Keratinocyte (primary cell): Measurements from ENCODE around the gene PHOSPHO1. TPM values are rescaled to one million over a fixed set of nuclear protein-coding genes. Genes with fewer than 3 reads are reported as not detected.

ENCODE experiments used
- DNase-seq: peaks from one replicate; pipeline ENCODE4 v3.0.0-alpha.2; 2011; ENCODE audit warnings: low read depth, missing footprints, low spot score
- FAIRE-seq: peaks from 2 replicates; lab custom pipeline; 2011; peaks lifted over from hg19 to GRCh38; lab: Jason Lieb, UNC
- H2AFZ ChIP-seq: 2 replicates; pipeline ENCODE4 v1.6.0; 2012; ENCODE audit warnings: low read length, control low read depth, inconsistent platforms; ENCODE audit not compliant: control insufficient read depth
- H3K27ac ChIP-seq: 2 replicates; pipeline ENCODE4 v1.5.1; 2011; ENCODE audit warnings: low read length; ENCODE audit not compliant: control insufficient read depth, insufficient read depth
- H3K27me3 ChIP-seq: 3 replicates; pipeline ENCODE4 v1.6.0; 2011; ENCODE audit warnings: low read length; ENCODE audit not compliant: control insufficient read depth, insufficient read depth; ENCODE audit errors: extremely low read depth
- H3K36me3 ChIP-seq, 2 experiments: 2 replicates in 1 of 2; 3 replicates in 1 of 2; pipeline ENCODE4 v1.5.1; 2011; ENCODE audit warnings: low read length in 2 of 2, mild to moderate bottlenecking in 1 of 2; ENCODE audit not compliant: control insufficient read depth in 2 of 2, insufficient read depth in 2 of 2; ENCODE audit errors: extremely low read depth in 1 of 2
- H3K4me1 ChIP-seq: 3 replicates; pipeline ENCODE4 v1.5.1; 2011; ENCODE audit warnings: low read length; ENCODE audit not compliant: control insufficient read depth, insufficient read depth; ENCODE audit errors: extremely low read depth
- H3K4me2 ChIP-seq: 3 replicates; pipeline ENCODE4 v1.6.0; 2011; ENCODE audit warnings: low read depth, low read length; ENCODE audit not compliant: control insufficient read depth, insufficient read depth; ENCODE audit errors: extremely low read depth
- H3K4me3 ChIP-seq, 3 experiments: fragments of 200-600 bp in 1 of 3; sonication (generic) in 1 of 3; 2 replicates in 2 of 3; 3 replicates in 1 of 3; pipeline ENCODE4 v1.5.1; 2011 to 2016; ENCODE audit warnings: low read length in 3 of 3, mild to moderate bottlenecking in 3 of 3, control low read depth in 2 of 3, inconsistent platforms in 1 of 3, low read depth in 1 of 3, mixed read lengths in 1 of 3, mixed run types in 1 of 3, moderate library complexity in 1 of 3; ENCODE audit not compliant: control insufficient read depth in 2 of 3, insufficient read depth in 2 of 3; ENCODE audit errors: extremely low read depth in 1 of 3
- H3K79me2 ChIP-seq: 2 replicates; pipeline ENCODE4 v1.6.0; 2012; ENCODE audit warnings: low read length; ENCODE audit not compliant: control insufficient read depth, insufficient read depth
- H3K9ac ChIP-seq: 3 replicates; pipeline ENCODE4 v1.6.0; 2011; ENCODE audit warnings: low read length; ENCODE audit not compliant: control insufficient read depth, insufficient read depth; ENCODE audit errors: extremely low read depth
- H3K9me1 ChIP-seq: 3 replicates; pipeline ENCODE4 v1.6.0; 2011; ENCODE audit warnings: low read length; ENCODE audit not compliant: control insufficient read depth, insufficient read depth; ENCODE audit errors: extremely low read depth
- H3K9me3 ChIP-seq: 2 replicates; pipeline ENCODE4 v1.5.1; 2012; ENCODE audit warnings: low read depth, low read length; ENCODE audit not compliant: control insufficient read depth
- H4K20me1 ChIP-seq: 3 replicates; pipeline ENCODE4 v1.6.0; 2011; ENCODE audit warnings: low read length; ENCODE audit not compliant: control insufficient read depth, insufficient read depth; ENCODE audit errors: extremely low read depth
- CTCF ChIP-seq, 3 experiments: IDR thresholded peaks in 1 of 3; conservative IDR thresholded peaks in 1 of 3; optimal IDR thresholded peaks in 1 of 3; 2 replicates in 2 of 3; 3 replicates in 1 of 3; pipeline versions ENCODE3 to v1.5.1; 2011; ENCODE audit warnings: low read length in 3 of 3, mild to moderate bottlenecking in 3 of 3, moderate library complexity in 2 of 3, control low read depth in 1 of 3, inconsistent platforms in 1 of 3; ENCODE audit not compliant: insufficient read depth in 2 of 3; ENCODE audit errors: extremely low read depth in 1 of 3
- EZH2 ChIP-seq: IDR thresholded peaks from one replicate; pipeline ENCODE4 v1.6.1; 2012; ENCODE audit warnings: inconsistent platforms, mild to moderate bottlenecking, low read length, moderate library complexity
- dilution Hi-C: fragments of 300-500 bp; cut with MboI; formaldehyde crosslinking; loops from one replicate; pipeline ENCODE4 v1.7.0; 2020; ENCODE audit warnings: low sequenced_read_pairs; ENCODE audit not compliant: extremely low pct_ligation_motif_present
- polyA plus RNA-seq, 5 experiments: library from polyadenylated mRNA; depleted of rRNA in 3 of 5; stranded (reverse) in 3 of 5; stranded (forward) in 1 of 5; unstranded in 1 of 5; fragments of >200 nt; gene quantifications; 1 replicate in 1 of 5; 2 replicates in 3 of 5; 3 replicates in 1 of 5; pipeline versions ENCODE4 v1.2.1 to v1.2.3, GENCODE V29; 2011 to 2012; ENCODE audit warnings: missing spikeins in 2 of 5, low read depth in 1 of 5, low replicate concordance in 1 of 5

The PHOSPHO1 gene
- polyA plus RNA-seq, 1 donor (not counting 4 experiments of a cell fraction or from before 2014, with no cell fraction given): 0.04 TPM

GRCh38 chr17:49183801-49184200, 46.8 kb downstream of the PHOSPHO1 start:
- no peaks in the 10 kb centered on the region for H3K79me2 ChIP-seq
- no peak overlapping the region for H3K9ac ChIP-seq
- no peak for DNase-seq
- no peaks in the 10 kb centered on the region for H3K27me3 ChIP-seq
- no peak for TF ChIP-seq EZH2
- TF ChIP-seq CTCF (optimal IDR thresholded peaks at IDR 0.05 in 1 of 3, IDR thresholded peaks at IDR 0.05 in 1 of 3, conservative IDR thresholded peaks at IDR 0.05 in 1 of 3; ENCODE audit: extremely low read depth in 1 of 3, insufficient read depth in 2 of 3, low read length in 3 of 3): no peak
- no peaks in the 10 kb centered on the region for H3K4me1 ChIP-seq
- no peak overlapping the region for H3K4me3 ChIP-seq
- H2AFZ ChIP-seq: no peak overlapping the region
- H4K20me1 ChIP-seq: no peaks in the 10 kb centered on the region
- H3K4me2 ChIP-seq: no peak overlapping the region
- H3K9me1 ChIP-seq: no peaks in the 10 kb centered on the region
- H3K36me3 ChIP-seq: no peaks in the 10 kb centered on the region
- dilution Hi-C loops: no loop called here
- H3K9me3 ChIP-seq: peaks cover 2% of the 10 kb centered on the region
- no peak overlapping the region for H3K27ac ChIP-seq
- FAIRE-seq: no peak

GRCh38 chr17:49183341-49183740, 47.2 kb downstream of the PHOSPHO1 start:
- TF ChIP-seq CTCF (optimal IDR thresholded peaks at IDR 0.05 in 1 of 3, IDR thresholded peaks at IDR 0.05 in 1 of 3, conservative IDR thresholded peaks at IDR 0.05 in 1 of 3; ENCODE audit: extremely low read depth in 1 of 3, insufficient read depth in 2 of 3, low read length in 3 of 3): no peak
- no peak for TF ChIP-seq EZH2
- dilution Hi-C loops: no loop called here
- no peak for FAIRE-seq

More at GRCh38 chr17:49183341-49183740, 47.2 kb downstream of the PHOSPHO1 start:
- Histone ChIP-seq H3K4me1 (no peaks in the 10 kb centered on the region), H3K4me2 (no peak overlapping the region), H3K9me3 (peaks cover 2% of the 10 kb centered on the region), H3K9me1 (no peaks in the 10 kb centered on the region), H3K27me3 (no peaks in the 10 kb centered on the region), H3K9ac (no peak overlapping the region), H3K36me3 (no peaks in the 10 kb centered on the region), H3K79me2 (no peaks in the 10 kb centered on the region), H3K27ac (no peak overlapping the region), H4K20me1 (no peaks in the 10 kb centered on the region), H2AFZ (no peak overlapping the region), H3K4me3 (no peak overlapping the region)
- DNase-seq: no peak
